VCaP (cell line): ENCODE measurements around the gene RITA1.
"Not testable (repeated sequence)": the region's sequence is repeated elsewhere in the genome, so short reads cannot be mapped to it uniquely, and the experiment has no call there.

Experiments used
- H3K27ac ChIP-seq: fragments of 450-650 bp; 2 replicates; pipeline ENCODE4 v1.5.1; 2017
- TF ChIP-seq, protein P1 (sequence below): fragments of 450-650 bp; conservative IDR thresholded peaks from 2 replicates; pipeline ENCODE4 v1.5.1; 2017; ENCODE audit warnings: mild to moderate bottlenecking, moderate library complexity

RITA1 gene

DNA sequence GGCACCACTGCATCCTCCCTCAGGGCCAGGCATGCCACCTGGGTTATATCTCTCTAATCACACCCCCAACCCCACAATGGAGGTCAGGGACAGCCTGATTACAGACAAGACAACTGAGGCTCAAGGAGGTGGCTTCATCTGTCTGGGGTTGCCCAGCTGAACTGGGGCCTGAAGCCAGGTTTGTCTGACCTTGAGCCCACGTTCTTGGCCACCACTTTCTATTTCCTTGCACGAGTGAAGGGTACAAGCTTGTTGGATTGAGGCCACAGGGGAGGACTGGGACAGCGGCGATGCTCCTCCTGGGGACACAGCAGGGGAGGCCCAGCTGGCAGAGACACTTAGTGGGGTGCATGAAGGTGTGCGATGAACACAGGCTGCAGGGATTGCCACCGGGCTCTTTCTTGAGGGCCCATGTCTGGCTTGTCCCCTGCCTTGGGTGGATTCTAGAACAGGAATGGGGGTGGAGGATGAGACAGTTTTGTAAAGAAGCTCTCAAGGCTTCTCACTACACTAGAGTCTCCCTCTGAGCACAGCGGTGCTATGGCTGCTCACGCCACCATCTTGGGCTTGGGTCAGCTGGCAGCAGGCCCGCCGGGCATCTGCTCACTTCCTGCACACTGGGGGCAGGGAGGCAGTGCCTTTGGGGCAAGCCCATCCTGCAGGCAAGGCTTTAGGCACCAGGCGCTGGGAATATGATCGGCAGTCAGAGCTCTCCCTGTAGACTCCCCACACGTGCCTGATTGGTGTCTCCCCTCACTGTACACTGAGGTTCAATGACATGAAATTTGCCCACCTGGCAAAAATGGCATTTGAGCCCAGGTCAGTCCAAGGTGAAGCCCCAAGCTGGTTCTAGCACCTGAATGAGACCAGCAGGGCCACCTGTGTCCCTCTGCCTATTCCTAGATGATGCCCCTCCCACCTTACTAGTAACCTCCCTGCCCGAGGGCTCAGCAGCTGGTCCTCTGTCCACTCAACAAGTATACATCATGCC is 16.0 kb downstream of the RITA1 start:
- no peak overlapping the region for H3K27ac ChIP-seq
- TF ChIP-seq, protein P1, sequence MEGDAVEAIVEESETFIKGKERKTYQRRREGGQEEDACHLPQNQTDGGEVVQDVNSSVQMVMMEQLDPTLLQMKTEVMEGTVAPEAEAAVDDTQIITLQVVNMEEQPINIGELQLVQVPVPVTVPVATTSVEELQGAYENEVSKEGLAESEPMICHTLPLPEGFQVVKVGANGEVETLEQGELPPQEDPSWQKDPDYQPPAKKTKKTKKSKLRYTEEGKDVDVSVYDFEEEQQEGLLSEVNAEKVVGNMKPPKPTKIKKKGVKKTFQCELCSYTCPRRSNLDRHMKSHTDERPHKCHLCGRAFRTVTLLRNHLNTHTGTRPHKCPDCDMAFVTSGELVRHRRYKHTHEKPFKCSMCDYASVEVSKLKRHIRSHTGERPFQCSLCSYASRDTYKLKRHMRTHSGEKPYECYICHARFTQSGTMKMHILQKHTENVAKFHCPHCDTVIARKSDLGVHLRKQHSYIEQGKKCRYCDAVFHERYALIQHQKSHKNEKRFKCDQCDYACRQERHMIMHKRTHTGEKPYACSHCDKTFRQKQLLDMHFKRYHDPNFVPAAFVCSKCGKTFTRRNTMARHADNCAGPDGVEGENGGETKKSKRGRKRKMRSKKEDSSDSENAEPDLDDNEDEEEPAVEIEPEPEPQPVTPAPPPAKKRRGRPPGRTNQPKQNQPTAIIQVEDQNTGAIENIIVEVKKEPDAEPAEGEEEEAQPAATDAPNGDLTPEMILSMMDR: no peak

DNA sequence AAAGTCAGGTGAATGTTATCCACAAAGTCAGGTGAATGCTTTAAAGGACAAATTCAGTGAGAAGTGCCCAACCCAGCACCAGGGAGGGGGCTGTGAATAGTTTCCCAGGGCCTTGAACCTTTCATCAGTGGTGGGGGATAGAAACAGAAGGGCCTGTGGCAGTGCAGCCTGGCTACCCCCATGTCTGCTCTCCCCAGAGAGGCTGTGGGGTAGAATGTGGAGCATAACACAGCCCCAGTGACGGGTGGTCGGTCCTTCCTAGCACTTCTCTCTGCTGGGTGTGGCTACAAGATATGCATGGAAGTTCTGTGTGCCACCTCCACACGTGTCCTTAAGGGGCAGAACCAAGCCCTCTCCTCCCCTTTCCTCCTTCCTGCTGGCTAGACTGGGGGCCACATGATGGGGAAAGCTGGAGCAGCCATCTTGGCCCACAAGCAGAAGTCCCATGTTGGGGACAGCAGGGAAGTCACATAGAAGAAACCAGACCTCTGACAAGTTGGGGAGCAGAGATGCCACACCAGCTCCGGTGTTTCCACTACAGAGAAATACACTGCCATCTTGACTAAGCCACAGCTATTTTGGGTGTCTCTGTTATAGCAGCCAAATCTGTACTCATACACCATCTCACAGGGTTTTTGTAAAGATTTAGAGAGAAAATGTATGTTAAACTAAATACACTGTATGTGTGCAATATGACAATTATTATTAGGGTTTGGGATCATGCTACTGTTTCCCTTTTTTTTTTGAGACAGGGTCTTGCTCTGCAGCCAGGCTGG is 17.0 kb downstream of the RITA1 start:
- TF ChIP-seq, protein P1: no peak
- no peak overlapping the region for H3K27ac ChIP-seq

DNA sequence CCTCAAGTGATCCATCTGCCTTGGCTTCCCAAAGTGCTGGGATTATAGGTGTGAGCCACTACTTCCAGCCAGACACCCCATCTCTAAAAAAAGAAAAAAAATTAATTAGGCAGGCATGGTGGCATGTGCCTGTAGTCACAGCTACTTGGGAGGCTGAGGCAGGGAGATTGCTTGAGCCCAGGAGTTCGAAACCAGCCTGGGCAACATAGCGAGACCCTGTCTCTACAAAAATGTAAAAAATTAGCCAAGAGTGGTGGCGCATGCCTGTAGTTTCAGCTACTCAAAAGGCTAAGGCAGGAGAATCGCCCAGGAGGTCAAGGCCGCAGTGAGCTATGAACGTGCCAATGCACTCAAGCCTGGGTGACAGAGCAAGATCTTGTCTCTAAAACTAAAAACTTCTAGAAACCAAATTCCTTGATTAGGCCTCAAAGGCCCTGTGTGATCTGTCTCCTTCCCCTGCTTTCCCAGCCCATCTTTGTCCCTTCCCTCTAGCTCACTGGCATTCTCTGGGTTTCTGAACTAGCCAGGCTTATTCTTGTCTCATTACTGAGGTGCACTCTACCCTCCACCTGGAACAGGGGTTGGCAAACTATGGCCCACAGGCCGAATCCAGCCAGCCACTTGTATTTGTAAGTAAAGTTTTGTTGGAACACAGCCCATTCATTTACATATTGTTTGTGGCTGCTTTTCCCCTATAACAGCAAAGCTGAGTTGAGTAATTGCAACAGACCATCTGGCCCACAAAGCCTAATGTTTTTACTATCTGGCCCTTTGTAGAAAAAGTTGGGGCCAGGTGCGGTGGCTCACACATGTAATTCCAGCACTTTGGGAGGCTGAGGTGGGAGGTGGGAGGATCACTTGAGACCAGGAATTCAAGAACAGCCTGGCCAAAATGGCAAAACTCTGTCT is 18.6 kb downstream of the RITA1 start:
- H3K27ac ChIP-seq: no peak overlapping the region
- TF ChIP-seq, protein P1: no peak

DNA sequence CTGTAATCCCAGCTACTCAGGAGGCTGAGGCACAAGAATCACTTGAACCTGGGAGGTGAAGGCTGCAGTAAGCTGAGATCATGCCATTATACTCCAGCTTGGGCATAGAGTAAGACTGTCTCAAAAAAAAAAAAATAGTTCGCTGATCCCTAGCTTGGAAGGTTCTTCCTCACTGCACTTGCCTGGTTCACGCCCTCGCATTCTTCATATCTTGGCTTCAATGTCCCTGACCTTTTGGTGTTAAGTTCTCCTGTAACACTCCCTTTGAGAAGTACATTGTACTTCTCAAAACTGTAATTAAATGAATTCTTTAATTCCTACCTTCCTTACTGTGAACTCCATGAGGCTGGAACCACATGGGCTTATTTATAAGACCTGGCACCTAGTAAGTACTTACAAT is 19.3 kb downstream of the RITA1 start:
- no peak overlapping the region for H3K27ac ChIP-seq
- TF ChIP-seq, protein P1: no peak

DNA sequence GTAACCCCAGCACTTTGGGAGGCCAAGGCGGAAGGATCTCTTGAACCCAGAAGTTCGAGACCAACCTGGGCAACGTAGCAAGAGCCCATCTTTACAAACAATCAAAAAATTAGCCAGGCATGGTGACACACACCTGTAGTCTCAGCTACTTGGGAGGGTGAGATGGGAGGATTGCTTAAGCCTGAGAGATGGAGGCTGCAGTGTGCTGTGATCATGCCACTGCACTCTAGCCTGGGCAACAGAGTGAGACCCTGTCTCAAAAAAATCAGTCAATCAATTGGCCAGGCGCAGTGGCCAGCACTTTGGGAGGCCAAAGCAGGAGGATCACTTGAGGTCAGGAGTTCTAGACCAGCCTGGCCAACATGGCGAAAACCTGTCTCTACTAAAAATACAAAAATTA is 21.3 kb downstream of the RITA1 start:
- not testable (repeated sequence) for H3K27ac ChIP-seq

DNA sequence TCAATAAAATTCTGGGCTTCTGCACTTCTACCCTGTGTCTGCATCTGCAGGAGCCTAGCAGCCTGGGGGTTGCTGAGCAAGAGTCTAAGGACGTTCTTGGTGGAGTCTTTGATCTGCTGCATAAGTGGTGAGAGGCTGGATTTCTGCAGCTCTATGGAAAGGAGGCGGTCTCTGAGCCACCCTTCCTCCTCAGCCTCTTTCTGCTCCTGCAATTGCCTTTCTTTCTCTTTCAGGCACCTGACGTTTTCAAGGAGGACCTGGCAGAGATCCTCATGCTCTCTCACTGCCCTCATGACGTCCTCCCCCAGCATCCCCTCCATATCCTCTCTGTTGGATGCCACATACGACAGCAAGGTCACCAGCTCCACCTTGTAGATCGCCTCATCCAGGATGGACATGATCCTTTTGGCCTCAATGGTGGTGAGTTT is 22.1 kb downstream of the RITA1 start:
- TF ChIP-seq, protein P1: no peak
- H3K27ac ChIP-seq: no peak overlapping the region

DNA sequence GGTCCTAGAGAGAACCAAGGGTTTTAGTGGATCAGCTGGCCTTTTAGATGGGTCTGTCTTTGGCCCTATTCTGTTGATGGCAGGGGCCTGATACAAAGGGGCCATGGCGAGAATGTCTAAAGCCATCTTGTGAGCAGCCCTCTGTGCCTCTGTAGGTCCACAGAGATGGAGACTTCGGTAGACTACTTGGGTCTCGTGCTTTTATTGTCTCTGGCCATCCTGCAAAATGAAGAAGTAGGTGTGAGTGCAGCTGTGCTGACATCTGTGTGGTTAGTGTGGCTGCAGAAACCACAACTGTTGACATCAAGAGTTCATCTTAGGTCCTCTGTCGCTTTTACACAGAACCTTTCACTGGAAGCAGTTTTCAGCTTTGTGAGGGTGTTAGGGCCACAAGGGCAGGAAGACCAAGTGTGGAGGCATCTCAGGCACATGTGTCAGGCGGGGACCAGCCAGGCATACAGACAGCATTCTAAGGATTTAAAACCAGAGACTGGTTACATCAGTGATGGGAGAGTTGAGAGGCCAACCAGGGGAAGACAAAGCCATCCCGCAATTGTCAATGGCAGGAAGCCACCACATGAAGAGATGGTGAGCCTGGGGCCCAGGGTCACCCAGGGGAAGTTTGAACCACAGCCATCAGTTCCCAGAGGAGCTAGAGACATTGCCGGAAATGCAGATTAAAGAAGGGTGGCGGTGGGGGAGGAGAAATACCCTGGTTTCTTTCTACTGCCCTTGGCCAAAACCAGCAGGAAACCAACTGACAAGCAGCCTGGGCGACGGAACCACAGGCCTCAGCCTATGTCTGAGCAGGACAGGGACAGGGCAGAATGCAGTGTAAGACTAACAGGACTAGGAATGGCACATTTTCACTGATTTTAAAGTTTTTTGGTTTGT is 22.8 kb downstream of the RITA1 start:
- H3K27ac ChIP-seq: no peak overlapping the region
- TF ChIP-seq, protein P1: no peak
